ENCODE measurements around the gene ELFN2. TPM values are rescaled to one million over a fixed set of nuclear protein-coding genes. Genes with fewer than 3 reads are reported as not detected.
A peak's percentile ranks its signal among the peaks of the same experiment; 100 is the strongest.

Gene ELFN2
- total and polyA plus RNA-seq, 8 donors = 0.70 to 4.9 (median 1.5) TPM

DNA sequence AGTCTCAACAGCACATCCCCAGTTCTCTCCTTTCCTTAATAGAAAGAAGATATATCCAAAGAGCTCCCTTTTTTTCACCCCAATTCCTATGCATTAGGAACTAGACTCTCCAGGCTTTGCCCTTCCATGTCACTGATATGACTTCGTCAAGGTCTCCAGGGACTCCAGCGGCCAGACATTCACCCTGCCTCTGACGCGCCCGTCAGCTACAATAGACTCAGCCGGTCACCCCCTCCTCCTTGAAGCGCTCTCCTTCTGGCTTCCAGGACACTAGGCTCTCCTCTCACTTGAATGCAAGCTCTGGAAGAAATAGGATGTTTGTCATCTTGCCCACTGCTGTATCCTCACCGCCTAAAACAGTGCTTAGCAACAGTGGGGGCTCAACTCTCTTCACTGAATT, 14.9 kb upstream of the ELFN2 start:
- intact Hi-C loops (cut with DNase I) = no loop called here
- peaks cover 0 to 6% of the 10 kb centered on the region in 2 donors for H3K9me3 ChIP-seq
- H3K4me1 ChIP-seq = no peaks in the 10 kb centered on the region
- peak in 1 of 4 donors; percentile 30 for DNase-seq
- peaks cover 0 to 8% of the 10 kb centered on the region in 2 donors for H3K27me3 ChIP-seq
- no peak overlapping the region for H3K4me3 ChIP-seq
- ATAC-seq = no peak
- TF ChIP-seq, protein P1, sequence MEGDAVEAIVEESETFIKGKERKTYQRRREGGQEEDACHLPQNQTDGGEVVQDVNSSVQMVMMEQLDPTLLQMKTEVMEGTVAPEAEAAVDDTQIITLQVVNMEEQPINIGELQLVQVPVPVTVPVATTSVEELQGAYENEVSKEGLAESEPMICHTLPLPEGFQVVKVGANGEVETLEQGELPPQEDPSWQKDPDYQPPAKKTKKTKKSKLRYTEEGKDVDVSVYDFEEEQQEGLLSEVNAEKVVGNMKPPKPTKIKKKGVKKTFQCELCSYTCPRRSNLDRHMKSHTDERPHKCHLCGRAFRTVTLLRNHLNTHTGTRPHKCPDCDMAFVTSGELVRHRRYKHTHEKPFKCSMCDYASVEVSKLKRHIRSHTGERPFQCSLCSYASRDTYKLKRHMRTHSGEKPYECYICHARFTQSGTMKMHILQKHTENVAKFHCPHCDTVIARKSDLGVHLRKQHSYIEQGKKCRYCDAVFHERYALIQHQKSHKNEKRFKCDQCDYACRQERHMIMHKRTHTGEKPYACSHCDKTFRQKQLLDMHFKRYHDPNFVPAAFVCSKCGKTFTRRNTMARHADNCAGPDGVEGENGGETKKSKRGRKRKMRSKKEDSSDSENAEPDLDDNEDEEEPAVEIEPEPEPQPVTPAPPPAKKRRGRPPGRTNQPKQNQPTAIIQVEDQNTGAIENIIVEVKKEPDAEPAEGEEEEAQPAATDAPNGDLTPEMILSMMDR (IDR thresholded peaks at IDR 0.05) = no peak
- H3K27ac ChIP-seq = no peak overlapping the region
- no peaks in the 10 kb centered on the region for H3K36me3 ChIP-seq

DNA sequence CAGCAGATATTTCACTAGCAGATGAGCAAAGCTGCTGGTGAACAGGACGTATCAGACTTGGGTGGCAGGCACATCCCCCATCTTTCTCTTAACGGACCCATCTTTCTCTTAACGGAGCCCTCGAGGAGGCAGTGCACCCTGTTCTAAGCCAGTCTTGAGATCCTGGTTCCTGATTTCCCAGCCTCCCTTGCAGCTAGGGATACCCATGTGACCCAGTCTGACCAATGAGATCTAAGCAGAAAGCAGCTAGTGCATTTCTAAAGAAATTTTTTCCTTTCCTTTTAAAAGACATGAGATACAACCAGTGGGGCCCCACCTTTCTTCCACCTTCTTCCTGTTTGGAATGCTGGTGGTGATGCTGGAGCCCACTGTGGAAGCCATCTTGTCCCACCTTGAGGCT, 13.6 kb upstream of the ELFN2 start:
- Histone ChIP-seq H3K27me3 (peaks cover 0 to 8% of the 10 kb centered on the region in 2 donors), H3K9me3 (peaks cover 0 to 6% of the 10 kb centered on the region in 2 donors), H3K36me3 (no peaks in the 10 kb centered on the region), H3K27ac (no peak overlapping the region), H3K4me3 (no peak overlapping the region), H3K4me1 (no peaks in the 10 kb centered on the region)
- DNase-seq (peak in 1 of 4 donors; percentile 3), ATAC-seq (no peak)
- TF ChIP-seq, protein P1 (IDR thresholded peaks at IDR 0.05) = no peak
- intact Hi-C loops (cut with DNase I) = no loop called here

DNA sequence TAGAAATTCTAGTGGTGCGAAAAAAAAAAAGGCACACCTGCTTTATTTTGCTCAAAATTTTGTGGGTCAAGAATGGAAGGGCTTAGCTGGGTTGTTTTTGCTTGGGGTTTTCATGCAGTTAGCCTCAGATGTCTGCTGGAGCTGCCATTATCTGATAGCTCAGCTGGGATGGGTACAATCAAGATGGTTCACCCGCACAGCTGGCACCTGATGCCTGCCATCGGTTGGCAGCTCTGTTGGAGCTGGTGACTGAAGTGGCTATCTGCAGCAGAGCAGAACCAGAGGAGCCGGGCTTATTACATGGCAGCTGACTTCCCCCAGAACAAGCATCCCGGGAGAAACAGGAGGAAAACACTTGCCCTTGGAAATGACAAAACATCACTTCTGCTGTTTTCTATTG, 12.1 kb upstream of the ELFN2 start:
- Histone ChIP-seq H3K27ac (no peak overlapping the region), H3K27me3 (peaks cover 0 to 8% of the 10 kb centered on the region in 2 donors), H3K9me3 (peaks cover 0 to 6% of the 10 kb centered on the region in 2 donors), H3K4me3 (no peak overlapping the region), H3K4me1 (no peaks in the 10 kb centered on the region), H3K36me3 (no peaks in the 10 kb centered on the region)
- ATAC-seq = no peak
- intact Hi-C loops (cut with DNase I) = no loop called here
- peak in 1 of 4 donors; percentile 9 for DNase-seq
- TF ChIP-seq, protein P1 (IDR thresholded peaks at IDR 0.05) = no peak

DNA sequence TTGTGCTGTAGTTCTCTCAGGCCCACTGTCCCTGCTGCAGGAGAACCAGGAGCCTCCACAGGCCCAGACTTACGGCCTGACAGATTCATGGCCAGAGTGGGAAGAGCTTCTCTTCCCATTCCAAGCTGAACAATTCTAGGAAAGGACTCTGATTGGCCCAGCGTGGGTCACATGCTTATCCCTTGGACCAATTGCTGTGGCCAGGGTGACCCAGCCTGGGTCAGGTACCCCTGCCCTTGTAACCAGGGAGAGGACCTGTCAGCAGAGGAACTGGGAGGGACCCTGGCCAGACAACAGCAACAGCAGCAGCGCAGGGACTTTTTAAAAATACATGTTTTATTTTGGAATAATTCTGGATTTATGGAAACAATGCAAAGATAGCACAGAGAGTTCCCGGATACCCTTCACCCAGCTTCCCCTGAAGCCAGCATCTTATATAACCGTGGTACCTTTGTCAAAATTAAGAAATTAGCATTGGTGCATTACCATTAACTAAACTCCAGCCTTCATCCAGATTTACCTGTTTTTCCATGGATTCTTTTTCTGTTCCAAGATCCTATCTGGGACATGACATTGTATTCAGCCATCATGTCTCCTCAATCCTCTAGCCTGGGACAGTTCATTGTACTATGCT, 8.8 kb upstream of the ELFN2 start:
- Histone ChIP-seq H3K27me3 (peaks cover 0 to 29% of the 10 kb centered on the region in 2 donors), H3K36me3 (no peaks in the 10 kb centered on the region), H3K4me1 (no peaks in the 10 kb centered on the region), H3K4me3 (no peak overlapping the region), H3K9me3 (peaks cover 0 to 4% of the 10 kb centered on the region in 2 donors), H3K27ac (no peak overlapping the region)
- TF ChIP-seq, protein P1 (IDR thresholded peaks at IDR 0.05) = no peak
- DNase-seq (no peak), ATAC-seq (no peak)
- intact Hi-C loops (cut with DNase I) = no loop called here

DNA sequence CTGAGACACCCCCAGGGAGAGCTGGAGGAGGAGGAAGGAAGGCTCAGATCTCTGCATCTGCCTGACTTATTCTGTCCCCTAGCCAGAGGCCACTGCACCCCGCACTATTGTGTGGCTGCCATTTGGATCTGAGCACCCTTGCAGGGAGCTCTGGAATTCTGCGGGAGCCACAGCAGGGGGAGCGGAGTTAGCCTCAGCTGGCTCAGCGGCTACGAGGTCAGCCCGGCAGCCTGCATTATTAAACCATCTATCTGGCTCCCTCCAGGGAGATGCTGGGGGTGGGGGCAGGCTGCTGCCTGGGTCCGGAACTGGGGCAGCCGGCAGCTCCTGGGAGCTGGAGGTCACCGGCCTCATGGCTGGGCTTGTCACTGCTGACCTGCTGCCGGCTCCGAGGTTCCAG, 6.5 kb upstream of the ELFN2 start:
- H3K4me3 ChIP-seq = no peak overlapping the region
- no peaks in the 10 kb centered on the region for H3K36me3 ChIP-seq
- intact Hi-C loops (cut with DNase I) = no loop called here
- DNase-seq = no peak
- ATAC-seq = no peak
- H3K27ac ChIP-seq = no peak overlapping the region
- peaks cover 1 to 52% of the 10 kb centered on the region in 2 donors for H3K27me3 ChIP-seq
- TF ChIP-seq, protein P1 (IDR thresholded peaks at IDR 0.05) = no peak
- H3K4me1 ChIP-seq = no peaks in the 10 kb centered on the region
- no peaks in the 10 kb centered on the region for H3K9me3 ChIP-seq

Measured in left lung (tissue), 10 donors.